Measurements from ENCODE around the gene PODXL2.

Gene PODXL2

GRCh38 chr3:127655641-127656040 lies 26.7 kb downstream of the PODXL2 start:
- DNase-seq = no peak

DNA sequence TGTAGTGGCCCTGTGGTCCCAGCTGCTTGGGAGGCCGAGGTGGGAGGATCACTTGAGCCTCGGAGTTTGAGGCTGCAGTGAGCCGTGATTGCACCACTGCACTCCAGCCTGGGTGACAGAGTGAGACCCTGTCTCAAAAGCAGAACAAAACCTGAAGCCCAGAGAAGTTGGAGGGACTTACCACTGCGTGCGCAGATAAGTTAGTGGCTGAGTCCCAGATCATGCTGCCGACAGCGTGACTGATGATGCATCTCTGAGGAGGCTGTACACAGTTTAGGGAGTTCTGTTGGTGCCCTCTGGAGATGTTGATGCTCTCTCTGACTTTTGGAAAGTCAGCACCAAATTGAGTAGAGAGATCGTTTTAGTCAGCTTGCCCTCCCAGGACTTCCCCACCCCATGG lies 27.9 kb downstream of the PODXL2 start:
- DNase-seq = no peak

DNA sequence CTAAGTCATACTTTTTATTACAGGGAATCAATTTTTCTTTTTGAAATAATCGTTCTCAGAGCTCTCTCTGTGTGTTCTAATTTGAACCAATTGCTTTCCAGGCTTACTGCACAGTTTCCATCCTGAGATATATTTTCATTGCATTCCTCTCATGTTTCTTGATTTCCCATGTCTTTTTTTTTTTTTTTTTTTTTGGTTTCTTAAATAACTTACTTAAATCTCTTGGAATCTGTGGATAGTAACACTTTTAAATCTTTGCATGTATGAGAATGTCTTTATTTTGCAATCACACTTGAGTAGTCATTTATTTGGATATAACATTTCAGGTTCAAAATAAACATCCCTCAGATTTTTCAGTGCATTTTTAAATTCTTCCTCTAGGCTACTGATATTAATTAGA lies 29.2 kb downstream of the PODXL2 start:
- DNase-seq = no peak

DNA sequence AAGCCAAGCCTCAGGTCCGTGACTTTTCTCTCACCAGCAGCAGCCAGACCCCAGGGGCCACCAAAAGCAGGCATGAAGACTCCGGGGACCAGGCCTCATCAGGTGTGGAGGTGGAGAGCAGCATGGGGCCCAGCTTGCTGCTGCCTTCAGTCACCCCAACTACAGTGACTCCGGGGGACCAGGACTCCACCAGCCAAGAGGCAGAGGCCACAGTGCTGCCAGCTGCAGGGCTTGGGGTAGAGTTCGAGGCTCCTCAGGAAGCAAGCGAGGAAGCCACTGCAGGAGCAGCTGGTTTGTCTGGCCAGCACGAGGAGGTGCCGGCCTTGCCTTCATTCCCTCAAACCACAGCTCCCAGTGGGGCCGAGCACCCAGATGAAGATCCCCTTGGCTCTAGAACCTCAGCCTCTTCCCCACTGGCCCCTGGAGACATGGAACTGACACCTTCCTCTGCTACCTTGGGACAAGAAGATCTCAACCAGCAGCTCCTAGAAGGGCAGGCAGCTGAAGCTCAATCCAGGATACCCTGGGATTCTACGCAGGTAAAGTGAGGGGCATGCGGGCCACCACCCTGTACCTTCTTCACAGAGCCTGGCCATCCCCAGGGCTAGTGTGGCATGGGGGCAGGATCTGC lies 31.8 kb downstream of the PODXL2 start:
- DNase-seq = no peak

- DNase-seq = no peak
Measured at GRCh38 chr3:127661600-127661999, 32.6 kb downstream of the PODXL2 start.

- no peak for DNase-seq
Measured at GRCh38 chr3:127662001-127662469, 33.0 kb downstream of the PODXL2 start.

DNA sequence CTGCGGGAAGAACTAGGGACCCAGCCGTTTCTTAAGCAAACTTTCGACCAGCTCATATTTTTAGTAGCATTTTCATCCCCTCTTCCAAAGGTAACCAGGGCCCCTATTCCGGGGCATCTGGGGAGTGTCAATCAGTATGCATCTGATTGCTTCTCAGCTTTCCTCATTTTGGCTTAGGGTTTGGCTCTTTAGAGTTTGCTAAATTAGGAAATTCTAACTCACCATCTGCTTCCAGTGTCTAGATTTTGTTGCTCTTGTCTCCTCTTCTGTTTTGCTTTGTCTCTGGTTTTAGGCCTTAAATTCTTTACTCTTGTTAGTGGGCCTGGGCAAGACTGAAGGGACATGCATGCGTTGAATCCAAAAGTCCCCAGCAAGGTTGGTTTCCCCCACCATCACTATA lies 34.2 kb downstream of the PODXL2 start:
- DNase-seq = peak; percentile 14

- no peak for DNase-seq
Measured at GRCh38 chr3:127665165-127665564, 36.2 kb downstream of the PODXL2 start.

- no peak for DNase-seq
Measured at GRCh38 chr3:127665586-127665985, 36.6 kb downstream of the PODXL2 start.

- no peak for DNase-seq
Measured at GRCh38 chr3:127666676-127667075, 37.7 kb downstream of the PODXL2 start.

- DNase-seq = peak; percentile 73
Measured at GRCh38 chr3:127667119-127667681, 38.2 kb downstream of the PODXL2 start.

DNA sequence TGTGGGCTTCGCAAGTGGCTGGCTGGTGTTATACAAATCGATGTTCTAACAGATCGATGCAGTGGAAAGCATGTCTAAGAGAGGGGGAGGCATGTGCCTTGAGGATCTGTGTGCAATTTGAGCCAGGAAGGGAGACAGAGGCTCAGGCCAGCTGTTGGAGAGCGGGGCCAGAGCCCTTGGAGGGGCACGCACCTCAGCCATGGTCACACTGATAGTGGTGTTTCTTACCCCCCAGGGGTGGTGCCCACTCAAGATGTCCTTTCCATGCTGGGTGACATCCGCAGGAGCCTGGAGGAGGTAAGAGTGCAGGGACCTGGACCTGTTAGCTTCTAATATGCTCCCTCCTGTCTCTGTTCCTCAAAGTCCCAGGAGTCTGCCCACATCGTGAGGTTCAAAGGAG lies 39.9 kb downstream of the PODXL2 start:
- no peak for DNase-seq

GRCh38 chr3:127669541-127670228 lies 40.7 kb downstream of the PODXL2 start:
- no peak for DNase-seq

GRCh38 chr3:127670229-127670559 lies 41.2 kb downstream of the PODXL2 start:
- no peak for DNase-seq

- DNase-seq = no peak
Measured at GRCh38 chr3:127670761-127671522, 42.0 kb downstream of the PODXL2 start.

GRCh38 chr3:127671523-127672428 lies 42.8 kb downstream of the PODXL2 start:
- DNase-seq = no peak

GRCh38 chr3:127672429-127673190 lies 43.6 kb downstream of the PODXL2 start, which contains the start of gene ABTB1:
Gene ABTB1 (plus strand): TSS chr3:127672952. CDS start chr3:127673026, 74 bp downstream.
- peak; percentile 46 for DNase-seq

DNA sequence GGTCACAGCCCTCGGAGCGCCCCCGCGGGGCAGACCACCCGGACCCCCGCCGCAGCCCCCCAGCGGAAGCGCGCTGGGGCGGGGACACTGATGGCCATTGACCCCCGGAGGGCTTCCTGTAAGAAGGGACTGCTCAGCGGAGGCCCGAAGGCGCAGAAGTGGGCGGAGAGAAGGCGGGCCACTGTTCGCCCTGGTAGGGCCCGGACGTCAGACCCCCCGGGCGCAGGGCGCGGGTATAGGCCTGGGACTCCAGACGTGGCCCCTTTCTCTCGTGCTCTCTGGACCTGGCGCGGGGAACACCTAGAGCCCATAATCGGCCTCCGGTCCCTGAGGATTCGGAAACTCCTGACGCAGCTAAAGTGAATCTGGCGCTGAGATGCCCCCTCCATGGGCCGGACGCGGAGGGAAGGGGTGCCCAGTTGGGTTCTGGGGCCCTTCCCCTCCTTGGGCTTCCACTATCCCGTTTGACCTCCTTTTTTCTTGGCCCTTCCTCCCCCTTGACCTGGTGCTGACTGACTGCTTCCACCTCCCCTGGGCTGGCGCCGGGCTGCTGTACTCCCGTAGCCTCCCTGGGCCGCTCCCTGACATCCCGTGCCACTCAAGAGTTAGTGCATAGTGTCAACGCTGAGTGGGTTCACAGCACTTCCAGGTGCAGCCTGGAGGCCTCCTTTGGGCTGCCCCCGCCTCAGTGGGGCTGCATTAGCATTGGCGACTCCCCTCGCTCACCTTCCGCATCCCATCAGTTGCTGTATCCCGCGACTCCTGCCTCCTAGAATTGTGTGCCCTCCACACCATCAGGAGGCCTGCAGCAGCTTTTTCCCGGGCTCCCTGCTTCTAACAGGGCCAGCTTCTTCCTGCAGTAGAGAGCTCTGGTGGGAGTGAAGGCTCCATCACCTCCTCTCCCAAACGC lies 44.5 kb downstream of the PODXL2 start:
- DNase-seq = no peak

GRCh38 chr3:127674101-127674721 lies 45.2 kb downstream of the PODXL2 start:
- no peak for DNase-seq

DNA sequence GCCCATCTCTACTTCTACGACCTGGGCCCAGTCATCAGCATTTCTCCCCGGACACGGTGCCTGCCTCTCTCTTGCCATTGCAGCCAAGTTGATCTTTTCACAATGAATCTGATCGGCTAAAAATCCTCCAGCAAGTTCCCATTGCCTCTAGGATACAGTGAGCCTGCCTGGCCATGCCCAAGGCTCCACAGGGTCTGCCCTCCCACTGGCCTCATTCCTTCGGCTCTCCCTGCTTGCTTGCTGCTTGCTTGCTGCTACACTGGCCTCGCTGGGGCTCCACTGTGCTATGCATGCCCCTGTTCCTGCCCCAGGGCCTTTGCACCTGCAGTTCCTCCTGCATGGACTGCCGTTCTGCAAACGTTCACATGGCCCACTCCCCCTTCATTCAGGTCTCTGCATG lies 45.8 kb downstream of the PODXL2 start:
- no peak for DNase-seq

All from NCI-H1694 treated with DMSO at 0.1 percent for 48 hours (cell line).